Naive thymus-derived CD4-positive, alpha-beta T cell (primary cell): ENCODE results near the gene ITPR1. TPM values are rescaled to one million over a fixed set of nuclear protein-coding genes. Genes with fewer than 3 reads are reported as not detected.
A peak's percentile ranks its signal among the peaks of the same experiment; 100 is the strongest.

Source experiments
- ATAC-seq: fragments of 150-1000 bp; cut with Tn5 transposase; 2 replicates; pipeline ENCODE4 v1.10.0; 2021; ENCODE audit warnings: mild to moderate bottlenecking, moderate library complexity
- CTCF ChIA-PET: fragments of 350-600 bp; sonication (Branson Sonifier 250); formaldehyde crosslinking; loops from one replicate; lab custom pipeline; 2021; ENCODE audit warnings: antibody characterized with exemption; lab: Charles Lee
- POLR2A ChIA-PET: fragments of 350-600 bp; sonication (Branson Sonifier 250); formaldehyde crosslinking; loops from one replicate; lab custom pipeline; 2021; ENCODE audit warnings: antibody characterized with exemption, inconsistent platforms; lab: Charles Lee
- DNase-seq, 9 donors: peaks; one replicate each; pipeline versions ENCODE4 v3.0.0 to v3.0.0-alpha.2; 2020 to 2022; ENCODE audit warnings: mixed read lengths in 1 of 9
- H3K27ac ChIP-seq: one replicate; pipeline ENCODE4 v1.7.0; 2013; ENCODE audit warnings: mild to moderate bottlenecking, low read depth, low read length, moderate library complexity
- H3K27me3 ChIP-seq, 2 donors: one replicate each; pipeline ENCODE4 v1.7.0; 2013; ENCODE audit warnings: low read length in 2 of 2, mild to moderate bottlenecking in 2 of 2, moderate library complexity in 2 of 2; ENCODE audit not compliant: control insufficient read depth in 2 of 2, insufficient read depth in 2 of 2
- H3K36me3 ChIP-seq, 3 experiments: 1 replicate in 2 of 3; 2 replicates in 1 of 3; pipeline ENCODE4 v1.7.0; 2013; ENCODE audit warnings: low read length in 3 of 3, mild to moderate bottlenecking in 3 of 3, moderate library complexity in 1 of 3; ENCODE audit not compliant: insufficient read depth in 3 of 3, control insufficient read depth in 2 of 3
- H3K4me1 ChIP-seq, 2 donors: one replicate each; pipeline ENCODE4 v1.7.0; 2013; ENCODE audit warnings: low read length in 2 of 2, mild to moderate bottlenecking in 2 of 2, moderate library complexity in 1 of 2; ENCODE audit not compliant: control insufficient read depth in 2 of 2, insufficient read depth in 2 of 2
- H3K4me3 ChIP-seq: 2 replicates; pipeline ENCODE4 v1.7.0; 2013; ENCODE audit warnings: mild to moderate bottlenecking, low read length
- H3K9me3 ChIP-seq, 3 experiments: 1 replicate in 2 of 3; 2 replicates in 1 of 3; pipeline ENCODE4 v1.7.0; 2013; ENCODE audit warnings: low read length in 3 of 3; ENCODE audit not compliant: control insufficient read depth in 2 of 3
- H3K27ac Mint-ChIP-seq, 9 donors: one replicate each; pipeline ENCODE4 v1.8.0; 2020 to 2022; ENCODE audit warnings: mixed read lengths in 9 of 9, mild to moderate bottlenecking in 8 of 9, moderate library complexity in 5 of 9, inconsistent platforms in 2 of 9
- H3K27me3 Mint-ChIP-seq, 5 donors: one replicate each; pipeline ENCODE4 v1.8.0; 2021 to 2022; ENCODE audit warnings: mixed read lengths in 5 of 5, mild to moderate bottlenecking in 1 of 5
- H3K36me3 Mint-ChIP-seq, 5 donors: one replicate each; pipeline ENCODE4 v1.8.0; 2020 to 2022; ENCODE audit warnings: mixed read lengths in 5 of 5, mild to moderate bottlenecking in 3 of 5, inconsistent platforms in 1 of 5
- H3K4me1 Mint-ChIP-seq, 7 donors: one replicate each; pipeline ENCODE4 v1.8.0; 2020 to 2022; ENCODE audit warnings: mixed read lengths in 7 of 7, mild to moderate bottlenecking in 3 of 7, inconsistent platforms in 1 of 7
- H3K4me3 Mint-ChIP-seq, 10 donors: one replicate each; pipeline ENCODE4 v1.8.0; 2020 to 2022; ENCODE audit warnings: mild to moderate bottlenecking in 10 of 10, mixed read lengths in 10 of 10, moderate library complexity in 6 of 10, inconsistent platforms in 2 of 10
- H3K9me3 Mint-ChIP-seq, 11 donors: one replicate each; pipeline ENCODE4 v1.8.0; 2020 to 2022; ENCODE audit warnings: mixed read lengths in 11 of 11, mild to moderate bottlenecking in 4 of 11, inconsistent platforms in 1 of 11, moderate library complexity in 1 of 11
- intact Hi-C, 2 donors: fragments of 100-400 bp; cut with micrococcal nuclease; formaldehyde crosslinking; loops; one replicate each; pipeline ENCODE4 v1.15.1; 2023
- polyA plus RNA-seq, 2 donors: library from polyadenylated mRNA; unstranded; fragments of 300-500 nt; fragmentation: Illumina TruSeq; gene quantifications; one replicate each; pipeline ENCODE4 v1.2.3, GENCODE V29; 2021
- total RNA-seq, 6 experiments: library from RNA in 5 of 6; stranded (reverse) in 5 of 6; gene quantifications; 1 replicate in 5 of 6; 2 replicates in 1 of 6; pipeline ENCODE4 v1.2.3 and lab custom pipeline; 2021 to 2026

Gene ITPR1
- total and polyA plus RNA-seq, 7 experiments from 2014 or later = 15.1 to 118 (median 83.8) TPM

DNA sequence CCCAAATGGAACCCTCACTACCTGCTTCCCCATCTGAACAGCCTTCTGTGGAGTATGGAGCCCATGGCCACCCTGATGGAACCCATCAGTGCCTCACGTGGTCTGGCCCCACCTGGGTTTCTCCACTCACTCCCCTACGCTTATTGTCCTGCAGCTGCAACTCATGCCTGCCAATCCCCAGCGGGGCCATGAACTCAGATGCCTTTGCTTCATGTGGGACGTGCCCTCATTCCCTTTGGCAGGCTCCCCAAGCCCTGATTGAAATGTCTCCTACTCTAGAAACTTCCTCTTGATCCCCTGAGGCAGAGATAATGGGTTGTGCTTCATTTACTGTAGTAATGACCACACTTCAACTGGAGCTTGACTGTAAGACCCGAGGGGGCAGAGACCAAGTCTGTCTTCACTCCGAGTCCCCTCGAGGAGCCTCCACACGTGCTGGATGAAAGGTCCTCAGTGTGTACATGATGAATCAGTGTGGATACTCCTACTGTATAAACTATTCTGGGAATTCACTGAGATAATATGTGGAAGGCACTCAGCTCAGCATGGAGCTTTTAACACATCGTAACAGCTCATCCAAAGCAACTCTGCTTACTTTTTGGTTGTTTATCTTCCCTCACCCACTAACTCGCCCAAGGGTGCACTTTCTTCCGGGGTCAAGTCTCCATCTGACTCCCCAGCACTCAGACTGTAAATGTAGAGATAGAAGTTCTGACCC lies 253.3 kb downstream of the ITPR1 start:
- peaks cover 17 to 62% (median 51%) of the 10 kb centered on the region in 5 donors for H3K36me3 Mint-ChIP-seq
- H3K9me3 ChIP-seq = no peaks in the 10 kb centered on the region
- ATAC-seq = no peak
- H3K4me1 Mint-ChIP-seq = peaks cover 14 to 54% (median 16%) of the 10 kb centered on the region in 7 donors
- CTCF ChIA-PET = no interaction called here
- POLR2A ChIA-PET = no interaction called here
- DNase-seq = no peak
- H3K4me3 Mint-ChIP-seq = no peak overlapping the region
- H3K27ac Mint-ChIP-seq = no peak overlapping the region
- no peaks in the 10 kb centered on the region for H3K27me3 Mint-ChIP-seq
- H3K4me3 ChIP-seq = no peak overlapping the region
- H3K36me3 ChIP-seq = peaks cover 0 to 23% (median 3%) of the 10 kb centered on the region in 3 experiments
- H3K27ac ChIP-seq = no peak overlapping the region
- intact Hi-C loops = no loop called here
- peaks cover 0 to 8% of the 10 kb centered on the region in 2 donors for H3K4me1 ChIP-seq
- H3K9me3 Mint-ChIP-seq = peaks cover 0 to 7% (median 0%) of the 10 kb centered on the region in 11 donors
- no peaks in the 10 kb centered on the region for H3K27me3 ChIP-seq

DNA sequence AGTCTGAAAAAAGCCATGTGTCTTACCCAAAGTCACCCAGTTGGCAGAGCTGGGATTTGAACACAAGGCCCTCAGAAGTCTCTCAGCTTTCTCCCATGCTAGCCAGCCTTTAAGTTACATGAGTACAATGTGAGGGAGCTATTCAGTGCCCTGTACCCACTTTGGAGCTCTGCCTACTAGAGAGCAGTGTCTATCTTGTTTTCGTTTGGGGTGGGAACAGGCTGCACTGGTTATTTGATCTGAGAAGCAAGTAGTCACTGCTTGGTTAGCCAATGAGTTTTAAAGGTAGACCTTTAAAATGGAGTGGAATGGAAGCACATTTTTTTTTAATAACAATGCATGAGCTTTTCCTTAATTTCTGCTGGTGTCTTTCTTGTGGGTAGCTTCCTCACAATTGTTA lies 255.0 kb downstream of the ITPR1 start:
- Histone ChIP-seq H3K4me1 (peaks cover 0 to 4% of the 10 kb centered on the region in 2 donors), H3K9me3 (no peaks in the 10 kb centered on the region), H3K27ac (no peak overlapping the region), H3K27me3 (no peaks in the 10 kb centered on the region), H3K4me3 (no peak overlapping the region), H3K36me3 (peaks cover 0 to 22% (median 3%) of the 10 kb centered on the region in 3 experiments)
- H3K9me3 Mint-ChIP-seq = peaks cover 0 to 9% (median 0%) of the 10 kb centered on the region in 11 donors
- CTCF ChIA-PET = no interaction called here
- H3K27ac Mint-ChIP-seq = peak overlapping the region in 2 of 9 donors; percentile 16 to 17
- POLR2A ChIA-PET = no interaction called here
- H3K27me3 Mint-ChIP-seq = no peaks in the 10 kb centered on the region
- DNase-seq = no peak
- H3K36me3 Mint-ChIP-seq = peaks cover 22 to 65% (median 54%) of the 10 kb centered on the region in 5 donors
- no peak overlapping the region for H3K4me3 Mint-ChIP-seq
- peaks cover 12 to 56% (median 13%) of the 10 kb centered on the region in 7 donors for H3K4me1 Mint-ChIP-seq
- intact Hi-C loops = no loop called here
- no peak for ATAC-seq

GRCh38 chr3:4748701-4749378 lies 255.7 kb downstream of the ITPR1 start:
- H3K9me3 Mint-ChIP-seq = peaks cover 0 to 9% (median 0%) of the 10 kb centered on the region in 11 donors
- ChIA-PET POLR2A (interaction anchor here (0.6 to 1.2 kb wide), 2 partner anchors 9 to 305 kb away, joined by 3 to 4 read pairs; no protein-coding TSS in a partner anchor), CTCF (no interaction called here)
- no peaks in the 10 kb centered on the region for H3K27me3 ChIP-seq
- peaks cover 12 to 62% (median 13%) of the 10 kb centered on the region in 7 donors for H3K4me1 Mint-ChIP-seq
- H3K4me3 Mint-ChIP-seq = peak overlapping the region in 1 of 10 donors; percentile 21
- peak overlapping the region in 2 of 9 donors; percentile 16 to 17 for H3K27ac Mint-ChIP-seq
- H3K36me3 Mint-ChIP-seq = peaks cover 22 to 68% (median 50%) of the 10 kb centered on the region in 5 donors
- H3K27me3 Mint-ChIP-seq = no peaks in the 10 kb centered on the region
- DNase-seq (no peak), ATAC-seq (peak; percentile 65)
- no peak overlapping the region for H3K4me3 ChIP-seq
- no peaks in the 10 kb centered on the region for H3K9me3 ChIP-seq
- no peak overlapping the region for H3K27ac ChIP-seq
- intact Hi-C loops = no loop called here
- H3K36me3 ChIP-seq = peaks cover 0 to 22% (median 3%) of the 10 kb centered on the region in 3 experiments
- peaks cover 0 to 4% of the 10 kb centered on the region in 2 donors for H3K4me1 ChIP-seq

DNA sequence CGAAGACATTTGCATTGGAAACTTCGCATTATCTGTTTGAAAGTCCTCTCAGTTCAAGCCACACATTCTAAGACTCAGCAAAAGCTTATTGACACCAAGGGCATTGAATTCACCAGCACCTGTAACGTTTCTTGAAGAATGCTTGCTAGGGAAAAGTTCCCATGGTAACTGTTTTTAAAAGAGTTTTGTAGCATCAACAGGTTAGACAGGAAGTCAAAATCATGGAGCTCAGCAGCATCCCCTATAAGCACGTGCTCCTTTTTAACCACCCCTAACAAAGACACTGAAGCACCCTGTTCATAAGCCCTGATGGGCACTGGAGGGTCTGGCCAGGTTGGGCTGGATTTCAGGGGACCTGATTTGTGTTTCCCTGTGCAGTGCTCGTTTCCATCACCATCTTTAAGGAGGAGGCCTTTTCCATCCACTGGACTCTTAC lies 256.4 kb downstream of the ITPR1 start:
- POLR2A ChIA-PET = interaction anchor here (0.6 to 1.2 kb wide), 2 partner anchors 10 to 305 kb away, joined by 3 to 4 read pairs; no protein-coding TSS in a partner anchor
- Histone ChIP-seq H3K4me3 (no peak overlapping the region), H3K4me1 (peaks cover 0 to 4% of the 10 kb centered on the region in 2 donors), H3K27ac (no peak overlapping the region), H3K27me3 (no peaks in the 10 kb centered on the region), H3K9me3 (no peaks in the 10 kb centered on the region), H3K36me3 (peaks cover 0 to 28% (median 3%) of the 10 kb centered on the region in 3 experiments)
- Mint-ChIP-seq H3K27ac (peak overlapping the region in 1 of 9 donors; percentile 14), H3K4me1 (peaks cover 12 to 67% (median 14%) of the 10 kb centered on the region in 7 donors), H3K27me3 (no peaks in the 10 kb centered on the region), H3K9me3 (peaks cover 0 to 9% (median 0%) of the 10 kb centered on the region in 11 donors), H3K36me3 (peaks cover 22 to 71% (median 51%) of the 10 kb centered on the region in 5 donors), H3K4me3 (no peak overlapping the region)
- ATAC-seq (no peak), DNase-seq (no peak)
- intact Hi-C loops = no loop called here
- CTCF ChIA-PET = no interaction called here

GRCh38 chr3:4750306-4750968 lies 257.3 kb downstream of the ITPR1 start:
- no peak overlapping the region for H3K4me3 ChIP-seq
- intact Hi-C loops = no loop called here
- H3K27ac Mint-ChIP-seq = peak overlapping the region in 1 of 9 donors; percentile 88
- H3K4me1 Mint-ChIP-seq = peaks cover 12 to 64% (median 18%) of the 10 kb centered on the region in 7 donors
- H3K36me3 Mint-ChIP-seq = peaks cover 21 to 71% (median 48%) of the 10 kb centered on the region in 5 donors
- peak overlapping the region in 2 of 10 donors; percentile 49 to 51 for H3K4me3 Mint-ChIP-seq
- H3K27me3 ChIP-seq = no peaks in the 10 kb centered on the region
- peaks cover 0 to 9% (median 0%) of the 10 kb centered on the region in 11 donors for H3K9me3 Mint-ChIP-seq
- H3K27ac ChIP-seq = no peak overlapping the region
- ATAC-seq = peak; percentile 47
- POLR2A ChIA-PET = interaction anchor here (0.6 kb wide), 1 partner anchor 319 kb away, joined by 3 read pairs; no protein-coding TSS in a partner anchor
- H3K9me3 ChIP-seq = no peaks in the 10 kb centered on the region
- H3K27me3 Mint-ChIP-seq = no peaks in the 10 kb centered on the region
- H3K36me3 ChIP-seq = peaks cover 0 to 27% (median 5%) of the 10 kb centered on the region in 3 experiments
- CTCF ChIA-PET = interaction anchor here (0.8 kb wide), 1 partner anchor 8 kb away, joined by 5 read pairs; no protein-coding TSS in a partner anchor
- peaks cover 0 to 4% of the 10 kb centered on the region in 2 donors for H3K4me1 ChIP-seq
- DNase-seq = peak in 1 of 9 donors; percentile 32

DNA sequence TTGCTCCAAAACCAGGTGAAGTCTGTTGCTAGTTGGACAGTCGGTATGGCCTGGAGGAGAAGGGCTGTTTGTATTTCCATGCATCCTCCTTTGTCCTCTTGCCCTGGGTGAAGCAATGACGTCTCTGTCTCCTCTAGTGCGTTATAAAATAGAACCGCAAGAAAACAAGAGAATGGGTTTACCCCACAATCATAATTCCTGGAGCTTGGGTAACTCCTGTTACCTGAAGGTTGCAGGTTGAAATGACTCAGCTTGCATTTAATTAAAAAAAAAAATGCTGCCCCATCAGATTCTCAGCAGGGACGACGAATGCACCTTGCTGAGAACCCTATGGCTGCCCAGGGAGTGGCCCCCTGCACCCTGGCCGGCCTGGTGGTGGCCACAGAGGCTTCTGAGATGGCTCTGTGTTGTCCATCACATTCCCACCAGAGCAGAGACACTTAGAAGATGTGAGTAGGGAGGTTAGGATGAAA lies 257.9 kb downstream of the ITPR1 start:
- intact Hi-C loops = no loop called here
- Histone ChIP-seq H3K9me3 (no peaks in the 10 kb centered on the region), H3K4me3 (no peak overlapping the region), H3K4me1 (peaks cover 0 to 4% of the 10 kb centered on the region in 2 donors), H3K27me3 (no peaks in the 10 kb centered on the region), H3K27ac (no peak overlapping the region), H3K36me3 (peaks cover 0 to 22% (median 7%) of the 10 kb centered on the region in 3 experiments)
- ChIA-PET POLR2A (interaction anchor here (0.6 kb wide), 1 partner anchor 319 kb away, joined by 3 read pairs; no protein-coding TSS in a partner anchor), CTCF (no interaction called here)
- Mint-ChIP-seq H3K27me3 (no peaks in the 10 kb centered on the region), H3K27ac (peak overlapping the region in 1 of 9 donors; percentile 88), H3K36me3 (peaks cover 16 to 71% (median 49%) of the 10 kb centered on the region in 5 donors), H3K4me3 (peak overlapping the region in 3 of 10 donors; percentile 25 to 51 (median 49)), H3K9me3 (peaks cover 0 to 11% (median 0%) of the 10 kb centered on the region in 11 donors), H3K4me1 (peaks cover 13 to 67% (median 19%) of the 10 kb centered on the region in 7 donors)
- ATAC-seq (no peak), DNase-seq (no peak)
